PC-9 (cell line): Measurements from ENCODE around the gene DGKZ. TPM values are rescaled to one million over a fixed set of nuclear protein-coding genes. Genes with fewer than 3 reads are reported as not detected.

Source experiments
- BruUV-seq: library from RNA; stranded (reverse); fragments of 400-500 nt; replicated peaks from 2 replicates; lab custom pipeline; 2021; lab: Mats Ljungman, UMichigan
- CTCF ChIA-PET: fragments of 300-600 bp; sonication (Branson Sonifier 250); formaldehyde crosslinking; loops from one replicate; lab custom pipeline; 2022; ENCODE audit warnings: antibody characterized with exemption; lab: Charles Lee
- POLR2A ChIA-PET: fragments of 300-600 bp; sonication (Branson Sonifier 250); formaldehyde crosslinking; loops from one replicate; lab custom pipeline; 2022; ENCODE audit warnings: antibody characterized with exemption; ENCODE audit not compliant: unreplicated experiment; lab: Charles Lee
- DNase-seq, 2 experiments: peaks; one replicate each; pipeline versions ENCODE4 v3.0.0 to v3.0.0-alpha.2; 2015 to 2022; ENCODE audit warnings: mixed read lengths in 1 of 2
- H2AFZ ChIP-seq: fragments of 200-600 bp; sonication (generic); 2 replicates; pipeline ENCODE4 v1.8.1; 2017; ENCODE audit warnings: antibody characterized with exemption
- H3F3A ChIP-seq: fragments of 200-600 bp; sonication (generic); 2 replicates; pipeline ENCODE4 v1.8.1; 2017; ENCODE audit warnings: antibody characterized with exemption, mild to moderate bottlenecking, low read depth; ENCODE audit not compliant: insufficient read depth
- H3K27ac ChIP-seq: fragments of 200-600 bp; sonication (generic); 2 replicates; pipeline ENCODE4 v1.6.1; 2016; ENCODE audit warnings: mixed run types
- H3K27me3 ChIP-seq: fragments of 200-600 bp; sonication (generic); 2 replicates; pipeline ENCODE4 v1.6.1; 2016; ENCODE audit warnings: low read depth, mixed run types; ENCODE audit not compliant: insufficient read depth
- H3K36me3 ChIP-seq: fragments of 200-600 bp; sonication (generic); 2 replicates; pipeline ENCODE4 v1.6.1; 2016; ENCODE audit warnings: low read depth, mixed run types
- H3K4me1 ChIP-seq: fragments of 200-600 bp; sonication (generic); replicated peaks from 2 replicates; pipeline ENCODE4 v1.6.1; 2016; ENCODE audit warnings: mixed run types; ENCODE audit not compliant: insufficient read depth
- H3K4me2 ChIP-seq: fragments of 200-600 bp; sonication (generic); 2 replicates; pipeline ENCODE4 v1.6.1; 2017; ENCODE audit warnings: mixed run types
- H3K4me3 ChIP-seq: fragments of 200-600 bp; sonication (generic); 2 replicates; pipeline ENCODE4 v1.6.1; 2016; ENCODE audit warnings: mixed run types
- H3K79me2 ChIP-seq: fragments of 200-600 bp; sonication (generic); 2 replicates; pipeline ENCODE4 v1.6.1; 2017; ENCODE audit warnings: low read depth, mixed run types
- H3K9me2 ChIP-seq: fragments of 200-600 bp; sonication (generic); 2 replicates; pipeline ENCODE4 v1.8.1; 2017; ENCODE audit warnings: mild to moderate bottlenecking; ENCODE audit not compliant: insufficient read depth
- H3K9me3 ChIP-seq: fragments of 200-600 bp; sonication (generic); 2 replicates; pipeline ENCODE4 v1.8.1; 2016; ENCODE audit warnings: low read depth; ENCODE audit not compliant: insufficient read depth
- H4K20me1 ChIP-seq: fragments of 200-600 bp; sonication (generic); 2 replicates; pipeline ENCODE4 v1.8.1; 2017; ENCODE audit not compliant: insufficient read depth
- CTCF ChIP-seq: fragments of 200-600 bp; sonication (generic); conservative IDR thresholded peaks from 2 replicates; pipeline ENCODE4 v1.6.1; 2017; ENCODE audit warnings: mixed run types, antibody characterized with exemption, mild to moderate bottlenecking, moderate library complexity
- EZH2 ChIP-seq: fragments of 200-600 bp; sonication (generic); IDR thresholded peaks from 2 replicates; pipeline ENCODE4 v1.8.0; 2017; ENCODE audit warnings: antibody characterized with exemption, low read depth
- intact Hi-C: fragments of 100-400 bp; cut with micrococcal nuclease; formaldehyde crosslinking; loops from one replicate; pipeline ENCODE4 v1.10.0; 2022; ENCODE audit not compliant: unreplicated experiment
- total RNA-seq: library from RNA; stranded (reverse); gene quantifications from 2 replicates; pipeline ENCODE4 v1.2.3, GENCODE V29; 2021

The DGKZ gene
- total RNA-seq, 1 experiment from 2014 or later: 49.3 TPM

- TF ChIP-seq CTCF (no peak), EZH2 (no peak)
- Histone ChIP-seq H3K4me3 (no peak overlapping the region), H3K36me3 (no peaks in the 10 kb centered on the region), H3K9me2 (no peaks in the 10 kb centered on the region), H2AFZ (no peak overlapping the region), H3F3A (peaks cover 30% of the 10 kb centered on the region), H3K4me2 (no peak overlapping the region), H4K20me1 (no peaks in the 10 kb centered on the region), H3K27me3 (no peaks in the 10 kb centered on the region), H3K27ac (no peak overlapping the region), H3K79me2 (no peaks in the 10 kb centered on the region), H3K9me3 (no peaks in the 10 kb centered on the region), H3K4me1 (peaks cover 31% of the 10 kb centered on the region)
- no peak for DNase-seq
- ChIA-PET CTCF (no interaction called here), POLR2A (no interaction called here)
- BruUV-seq: no TSS peak
- intact Hi-C loops: no loop called here
Measured at GRCh38 chr11:46304605-46305179, 42.6 kb upstream of the DGKZ start.

GRCh38 chr11:46305295-46305694 is 42.0 kb upstream of the DGKZ start:
- Histone ChIP-seq H3F3A (peaks cover 27% of the 10 kb centered on the region; the same call in 1 of the 2 replicates), H3K4me1 (peaks cover 31% of the 10 kb centered on the region), H2AFZ (no peak overlapping the region), H3K9me3 (no peaks in the 10 kb centered on the region), H3K4me2 (no peak overlapping the region), H3K36me3 (no peaks in the 10 kb centered on the region), H3K9me2 (no peaks in the 10 kb centered on the region), H3K27ac (no peak overlapping the region), H3K27me3 (no peaks in the 10 kb centered on the region), H3K4me3 (no peak overlapping the region), H3K79me2 (no peaks in the 10 kb centered on the region), H4K20me1 (no peaks in the 10 kb centered on the region)
- TF ChIP-seq CTCF (peak; percentile 41), EZH2 (no peak)
- no TSS peak for BruUV-seq
- intact Hi-C loops: no loop called here
- peak in 1 of 2 experiments; percentile 47 for DNase-seq
- ChIA-PET POLR2A (no interaction called here), CTCF (no interaction called here)

DNA sequence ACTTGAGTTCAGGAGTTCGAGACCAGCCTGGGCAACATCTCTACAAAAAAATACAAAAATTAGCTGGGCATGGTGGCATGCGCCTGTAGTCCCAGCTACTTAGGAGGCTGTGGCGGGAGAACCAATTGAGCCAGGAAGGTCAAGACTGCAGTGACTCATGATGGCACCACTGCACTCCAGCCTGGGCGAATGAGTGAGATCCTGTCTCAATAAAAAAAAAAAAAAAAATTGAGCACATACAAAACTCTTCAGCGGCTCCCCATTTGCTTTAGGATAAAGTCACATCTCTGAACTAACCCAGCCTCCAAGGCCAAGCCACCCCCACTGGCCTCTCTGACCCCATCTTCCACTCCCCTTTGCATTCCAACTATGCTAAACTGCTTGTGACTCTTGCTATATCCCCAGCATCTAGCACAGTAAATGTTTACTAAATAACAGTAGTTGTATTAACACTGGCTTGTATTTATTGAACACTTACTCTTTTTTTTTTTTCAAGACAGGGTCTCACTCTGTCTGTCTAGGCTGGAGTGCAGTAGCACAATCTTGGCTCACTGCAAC is 40.9 kb upstream of the DGKZ start:
- TF ChIP-seq CTCF (no peak), EZH2 (no peak)
- Histone ChIP-seq H2AFZ (no peak overlapping the region), H3K4me2 (no peak overlapping the region), H3K27ac (no peak overlapping the region), H3K36me3 (no peaks in the 10 kb centered on the region), H3K4me1 (peaks cover 31% of the 10 kb centered on the region), H3K27me3 (no peaks in the 10 kb centered on the region), H3K4me3 (no peak overlapping the region), H3K9me3 (no peaks in the 10 kb centered on the region), H3K9me2 (no peaks in the 10 kb centered on the region), H3K79me2 (no peaks in the 10 kb centered on the region), H4K20me1 (no peaks in the 10 kb centered on the region), H3F3A (peaks cover 19% of the 10 kb centered on the region; the same call in 1 of the 2 replicates)
- no TSS peak for BruUV-seq
- no peak for DNase-seq
- ChIA-PET CTCF (interaction anchor here (1.0 kb wide), 1 partner anchor 67 kb away, joined by 3 read pairs; no protein-coding TSS in a partner anchor), POLR2A (no interaction called here)
- intact Hi-C loops: no loop called here
